ENCODE results near the gene FCRL6.

Gene FCRL6

GRCh38 chr1:159799446-159799985 is 2.6 kb upstream of the FCRL6 start:
- DNase-seq (ENCODE audit: low spot score), result no peak

GRCh38 chr1:159800177-159800930 is 1.8 kb upstream of the FCRL6 start:
- no peak for DNase-seq (ENCODE audit: low spot score)

- DNase-seq (ENCODE audit: low spot score), result no peak
These were observed 2.0 kb downstream of the FCRL6 start for GRCh38 chr1:159803956-159804689.

GRCh38 chr1:159804924-159805323 is 2.8 kb downstream of the FCRL6 start:
- DNase-seq (ENCODE audit: low spot score), result no peak

GRCh38 chr1:159815926-159816325 is 13.8 kb downstream of the FCRL6 start:
- no peak for DNase-seq (ENCODE audit: low spot score)

- DNase-seq (ENCODE audit: low spot score), result no peak
These were observed 15.3 kb downstream of the FCRL6 start for GRCh38 chr1:159817276-159818041.

- no peak for DNase-seq (ENCODE audit: low spot score)
These were observed 19.2 kb downstream of the FCRL6 start for GRCh38 chr1:159821171-159821867.

- DNase-seq (ENCODE audit: low spot score), result no peak
These were observed 21.2 kb downstream of the FCRL6 start for GRCh38 chr1:159823406-159823805.

GRCh38 chr1:159825564-159825963 is 23.4 kb downstream of the FCRL6 start:
- DNase-seq (ENCODE audit: low spot score), result no peak

GRCh38 chr1:159826441-159827101 is 24.4 kb downstream of the FCRL6 start, which contains the start of gene SLAMF8:
TSS of gene SLAMF8 (plus strand) at chr1:159826873. CDS start at chr1:159826899, 26 bp downstream.
- no peak for DNase-seq (ENCODE audit: low spot score)

GRCh38 chr1:159827102-159827490 is 24.9 kb downstream of the FCRL6 start:
- no peak for DNase-seq (ENCODE audit: low spot score)

GRCh38 chr1:159827549-159827948 is 25.4 kb downstream of the FCRL6 start:
- DNase-seq (ENCODE audit: low spot score), result no peak

GRCh38 chr1:159828176-159828575 is 26.0 kb downstream of the FCRL6 start:
- DNase-seq (ENCODE audit: low spot score), result no peak

- no peak for DNase-seq (ENCODE audit: low spot score)
These were observed 26.6 kb downstream of the FCRL6 start for GRCh38 chr1:159828581-159829272.

GRCh38 chr1:159829273-159829634 is 27.1 kb downstream of the FCRL6 start:
- no peak for DNase-seq (ENCODE audit: low spot score)

- DNase-seq (ENCODE audit: low spot score), result peak; percentile 76
These were observed 27.8 kb downstream of the FCRL6 start for GRCh38 chr1:159829822-159830465.

- DNase-seq (ENCODE audit: low spot score), result no peak
These were observed 28.6 kb downstream of the FCRL6 start for GRCh38 chr1:159830722-159831121.

- no peak for DNase-seq (ENCODE audit: low spot score)
These were observed 29.4 kb downstream of the FCRL6 start for GRCh38 chr1:159831412-159832141.

GRCh38 chr1:159832309-159832708 is 30.1 kb downstream of the FCRL6 start:
- DNase-seq (ENCODE audit: low spot score), result no peak

All from AG08395 (cell line).